Prostate gland (tissue), 2 donors: ENCODE results near the gene CORO2B.

Source experiments
- CTCF ChIP-seq, 4 experiments: fragments of 200-600 bp in 2 of 4; fragments of 450-650 bp in 2 of 4; sonication (generic) in 2 of 4; IDR thresholded peaks; 1 replicate in 3 of 4; 2 replicates in 1 of 4; pipeline ENCODE4 v1.5.1; 2016 to 2019; ENCODE audit warnings: antibody characterized with exemption in 4 of 4, mild to moderate bottlenecking in 2 of 4, moderate library complexity in 2 of 4
- POLR2A ChIP-seq: fragments of 450-650 bp; IDR thresholded peaks from one replicate; pipeline ENCODE4 v1.6.1; 2016; ENCODE audit warnings: antibody characterized with exemption, mild to moderate bottlenecking

- TF ChIP-seq CTCF (IDR thresholded peaks at IDR 0.05) (no peak), POLR2A (no peak)
These were observed 154.9 kb downstream of the CORO2B start for GRCh38 chr15:68733666-68734065.
